Middle frontal gyrus (tissue), 1 donor: Measurements from ENCODE around the gene DVL1.

Source experiments
- DNase-seq: peaks from one replicate; pipeline ENCODE4 v3.0.0-alpha.2; 2015; ENCODE audit warnings: low spot score; ENCODE audit errors: extremely low spot score

Gene DVL1

DNA sequence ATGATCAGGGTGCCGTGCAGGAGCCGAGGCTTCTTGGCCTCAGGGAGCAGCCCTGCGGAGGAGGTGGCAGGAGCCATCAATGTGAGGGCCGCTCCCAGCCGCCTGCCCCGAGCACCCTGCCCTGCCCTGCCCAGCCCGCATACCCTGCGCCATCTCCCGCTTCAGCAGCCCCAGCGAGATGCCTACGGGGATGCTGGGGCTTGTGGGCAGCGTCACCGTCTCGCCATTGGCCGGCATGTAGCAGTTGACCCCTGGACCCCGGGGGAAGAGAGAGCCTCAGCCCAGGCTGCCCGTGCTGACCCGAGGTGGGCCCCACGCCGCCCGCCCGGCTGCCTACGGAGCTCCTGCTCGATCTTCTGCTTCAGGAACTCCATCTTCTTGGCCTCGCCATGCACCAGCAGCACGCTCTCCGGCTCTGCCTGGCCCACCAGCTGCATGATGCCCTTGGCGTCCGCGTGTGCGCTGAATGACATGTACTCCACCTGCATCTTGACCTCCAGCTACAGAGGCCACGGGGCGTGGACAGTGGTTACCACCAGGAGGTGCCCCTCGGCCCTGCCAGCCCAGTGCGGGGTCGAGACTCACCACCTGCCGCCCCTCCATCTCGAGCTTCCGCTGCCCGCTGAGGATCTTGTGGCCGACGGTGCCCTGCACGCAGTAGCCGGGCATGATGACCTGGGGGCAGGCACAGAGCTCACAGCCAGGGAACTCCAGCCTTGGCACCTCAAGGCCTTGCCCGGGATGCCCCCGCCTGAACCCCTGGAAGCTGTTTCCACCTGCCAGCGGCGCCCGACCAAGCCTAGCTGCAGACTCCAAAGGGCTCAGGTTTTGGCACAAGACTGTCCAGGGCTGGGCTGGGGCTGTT is 36.5 kb downstream of the DVL1 start:
- DNase-seq, result no peak

DNA sequence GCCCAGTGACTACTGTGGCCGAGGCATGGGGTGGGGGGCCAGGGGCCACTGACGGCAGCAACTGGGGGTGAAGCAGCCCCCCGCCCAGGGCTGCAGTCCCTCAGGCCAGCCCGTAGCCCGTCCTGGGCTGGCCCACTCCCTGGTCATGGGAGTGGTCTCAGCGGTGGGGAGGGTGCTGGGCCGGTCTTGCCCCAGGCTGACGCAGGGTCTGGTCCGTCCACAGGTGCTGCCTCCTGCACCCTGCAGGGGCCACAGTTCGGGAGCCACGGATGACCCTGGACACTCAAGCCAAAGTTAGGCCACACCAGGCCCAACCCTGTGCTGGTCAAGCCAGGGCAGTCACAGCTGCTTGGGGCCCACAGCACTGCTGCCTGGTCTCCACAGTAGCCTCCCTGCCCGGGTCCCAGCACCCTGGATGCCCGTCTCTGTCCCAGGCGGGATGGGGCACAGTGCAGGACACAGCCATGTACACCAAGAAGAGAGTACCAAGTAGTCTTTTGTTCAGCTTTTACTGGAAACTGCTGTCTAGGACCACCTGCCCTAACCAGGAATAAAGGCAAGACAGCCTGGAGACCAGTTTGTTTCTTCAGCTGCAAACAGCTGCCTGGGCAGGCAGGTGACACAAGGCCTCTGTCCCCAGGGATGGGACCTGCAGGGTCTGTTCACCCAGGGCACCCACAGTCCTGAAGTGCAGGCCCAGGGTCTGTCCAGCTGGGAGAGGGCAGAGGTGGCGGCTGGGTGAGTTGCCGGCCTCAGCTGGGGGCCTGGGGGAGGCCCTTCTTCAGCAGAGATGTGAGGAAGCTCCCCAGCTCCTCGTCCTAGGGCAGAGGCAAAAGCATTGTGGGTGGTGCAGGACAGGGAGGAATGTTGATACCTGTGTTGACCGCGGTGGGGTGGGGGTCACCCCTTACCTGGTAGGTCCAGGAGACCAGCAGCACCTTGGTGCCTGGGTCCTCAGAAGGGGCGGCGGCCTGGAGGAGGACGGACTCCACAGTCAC is 37.8 kb downstream of the DVL1 start:
- DNase-seq, result no peak

DNA sequence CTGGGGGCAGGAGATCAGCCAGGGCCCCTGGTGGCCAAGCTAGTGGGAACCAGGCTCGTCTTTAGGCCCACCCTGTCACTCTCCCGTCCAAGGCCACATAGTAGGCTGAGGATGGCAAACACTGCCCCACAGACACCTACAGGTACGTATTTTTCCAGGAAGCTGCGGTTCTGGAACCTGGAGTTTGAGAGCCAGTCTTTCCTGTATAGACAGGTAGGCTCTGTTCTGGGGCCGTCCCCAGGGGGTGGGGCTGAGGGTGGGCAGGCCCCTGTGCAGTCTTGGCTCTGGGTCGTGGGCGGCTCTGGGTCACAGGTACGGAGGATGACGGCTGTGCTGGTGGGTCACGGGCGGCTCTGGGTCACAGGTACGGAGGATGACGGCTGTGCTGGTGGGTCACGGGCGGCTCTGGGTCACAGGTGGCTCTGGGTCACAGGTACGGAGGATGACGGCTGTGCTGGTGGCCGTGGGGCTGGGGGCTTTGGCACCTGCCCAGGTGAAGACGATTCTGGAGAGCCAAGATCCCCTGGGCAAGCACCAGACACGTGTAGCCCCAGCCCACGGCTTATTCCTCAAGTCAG is 38.7 kb downstream of the DVL1 start:
- no peak for DNase-seq

DNA sequence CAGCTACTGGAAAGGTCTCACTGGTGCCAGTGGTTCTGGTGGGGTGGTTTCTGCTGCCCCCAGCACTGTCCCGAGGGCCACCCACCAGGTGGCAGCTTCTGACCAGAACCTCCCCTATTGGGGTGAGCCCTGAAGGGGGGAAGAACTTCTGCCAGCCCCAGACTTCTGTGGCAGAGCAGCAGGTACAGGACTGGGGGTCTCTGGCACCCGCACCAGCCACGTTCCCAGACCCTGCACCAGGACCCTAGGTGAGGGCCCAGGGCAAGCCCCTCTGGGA is 39.2 kb downstream of the DVL1 start:
- DNase-seq, result no peak

DNA sequence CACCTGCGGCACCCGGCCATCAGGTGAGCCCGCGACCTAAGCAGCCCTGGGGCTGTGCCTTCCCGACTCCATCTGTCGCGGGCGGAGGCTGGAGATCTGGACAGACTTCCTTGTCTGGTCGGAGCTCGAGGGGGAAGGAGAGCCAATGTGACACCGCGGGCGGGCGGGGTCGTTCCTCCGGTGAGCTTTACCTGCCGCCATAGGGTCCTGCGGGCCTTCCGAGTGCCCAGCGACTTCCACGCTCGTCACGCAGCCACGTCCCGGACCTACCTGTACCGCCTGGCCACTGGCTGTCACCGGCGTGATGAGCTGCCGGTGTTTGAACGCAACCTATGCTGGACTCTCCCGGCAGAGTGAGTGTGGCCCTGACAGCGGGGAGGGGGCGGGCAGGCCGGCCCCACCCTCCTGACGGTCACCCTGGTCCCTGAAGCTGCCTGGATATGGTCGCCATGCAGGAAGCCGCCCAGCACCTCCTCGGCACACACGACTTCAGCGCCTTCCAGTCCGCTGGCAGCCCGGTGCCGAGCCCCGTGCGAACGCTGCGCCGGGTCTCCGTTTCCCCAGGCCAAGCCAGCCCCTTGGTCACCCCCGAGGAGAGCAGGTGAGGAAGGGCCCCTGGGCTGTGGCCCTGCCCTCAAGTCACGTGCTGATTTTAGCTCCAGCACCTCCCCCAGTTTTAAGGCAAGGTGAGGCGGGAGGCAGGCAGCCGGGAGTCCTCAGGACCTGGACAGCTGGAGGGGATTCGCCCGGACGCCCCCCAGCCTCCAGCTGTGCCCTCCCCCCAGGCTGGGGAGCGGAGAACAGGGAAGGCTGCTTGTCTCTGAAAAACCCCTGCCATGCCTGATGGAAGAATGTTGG is 39.7 kb downstream of the DVL1 start:
- DNase-seq, result no peak

DNA sequence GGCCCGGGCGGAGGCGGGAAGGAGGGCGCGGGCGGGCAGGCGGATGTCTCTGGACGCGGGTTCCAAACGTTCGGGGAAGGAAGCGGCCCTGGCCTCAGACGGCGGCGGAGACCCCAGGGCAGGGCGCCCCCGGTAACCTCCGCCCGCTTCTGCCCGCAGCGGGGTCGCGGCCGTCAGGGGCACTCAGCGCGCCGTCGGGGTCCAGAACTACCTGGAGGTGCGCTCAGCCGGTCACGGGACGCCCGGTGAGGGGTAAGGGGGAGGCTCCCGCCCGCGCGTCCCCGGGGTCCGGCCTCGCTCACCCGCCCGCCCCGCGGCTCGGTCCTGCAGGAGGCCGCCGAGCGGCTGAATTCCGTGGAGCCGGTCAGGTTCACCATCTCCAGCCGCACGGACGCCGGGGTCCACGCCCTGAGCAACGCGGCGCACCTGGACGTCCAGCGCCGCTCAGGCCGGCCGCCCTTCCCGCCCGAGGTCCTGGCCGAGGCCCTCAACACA is 40.4 kb downstream of the DVL1 start:
- DNase-seq, result no peak

DNA sequence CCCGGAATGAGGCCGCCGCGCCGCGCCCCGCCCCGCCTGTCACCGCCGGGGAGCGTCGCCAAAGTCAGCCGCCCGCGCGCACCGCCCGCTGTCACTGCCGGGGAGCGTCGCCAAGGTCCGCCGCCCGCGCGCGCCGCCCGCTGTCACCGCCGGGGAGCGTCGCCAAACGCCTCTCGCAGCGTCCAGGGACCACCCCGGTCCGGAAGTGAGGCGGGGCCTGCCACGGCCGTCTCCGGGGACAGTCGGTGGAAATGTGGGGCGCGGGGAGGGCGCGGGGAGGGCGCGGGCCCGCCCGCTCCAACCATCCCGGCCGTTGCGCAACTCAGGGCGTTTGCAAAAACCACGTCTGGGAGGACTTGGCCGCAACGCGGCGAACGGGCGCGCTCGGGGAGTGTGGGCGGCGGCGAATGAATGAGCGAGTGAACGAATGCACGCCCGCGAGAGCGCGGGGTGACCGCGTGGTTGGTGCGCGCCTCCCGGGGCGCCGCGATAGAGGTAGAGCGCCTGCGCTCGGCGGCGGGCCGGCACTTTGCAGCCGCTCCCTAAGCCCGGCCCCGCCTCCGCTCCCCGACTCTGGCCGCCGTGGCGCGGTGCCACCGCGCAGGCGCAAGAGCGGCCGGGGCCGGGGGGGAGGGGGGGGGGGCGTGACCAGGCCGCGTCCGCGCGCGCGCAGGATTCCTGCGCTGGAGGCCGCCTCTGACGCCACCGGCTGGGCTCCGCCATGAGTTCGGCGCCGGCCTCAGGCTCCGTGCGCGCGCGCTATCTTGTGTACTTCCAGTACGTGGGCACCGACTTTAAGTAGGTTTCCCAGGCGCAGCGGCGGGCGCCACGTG is 41.1 kb downstream of the DVL1 start, which contains the start of the genes ACAP3 and PUSL1:
Gene ACAP3 (minus strand): TSS at position 8 of the 833 bp plus-strand sequence. CDS start 115 bp downstream, outside the sequence.
Gene PUSL1 (plus strand): TSS at position 675 of the 833 bp plus-strand sequence. CDS start 47 bp downstream, at position 722.
- peak; percentile 87 for DNase-seq

DNA sequence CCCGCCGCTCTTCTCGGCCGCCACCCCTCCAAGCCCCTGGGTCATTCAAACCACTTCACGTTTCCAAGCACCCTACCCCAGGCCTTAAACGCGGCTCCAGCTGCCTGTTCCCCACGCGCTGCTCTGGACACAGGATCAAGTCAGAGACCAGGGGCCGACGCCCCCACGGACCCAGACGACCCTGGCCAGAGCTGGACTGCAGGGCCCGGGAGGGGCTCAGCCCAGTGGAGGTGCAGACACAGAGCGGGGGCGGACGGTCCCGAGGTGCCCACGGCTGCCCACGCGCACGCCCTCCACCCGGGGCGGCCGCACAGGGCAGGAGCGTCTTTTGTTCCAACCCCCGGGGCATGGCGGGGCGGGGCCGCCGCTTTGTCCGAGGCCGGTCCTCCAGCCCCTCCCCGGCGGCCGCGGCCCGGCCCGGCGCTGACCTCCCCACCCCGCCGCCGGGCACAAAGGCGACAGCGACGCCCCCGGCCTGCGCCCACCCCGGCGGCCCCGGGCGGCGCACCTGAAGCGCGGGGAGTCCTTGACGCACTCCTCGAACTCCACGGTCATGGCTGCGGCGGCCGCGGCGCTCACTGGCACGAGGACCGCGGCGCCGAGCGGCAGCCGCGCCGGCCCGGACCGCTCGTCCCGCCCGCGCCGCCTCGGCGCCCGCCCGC is 41.8 kb downstream of the DVL1 start:
- DNase-seq, result no peak

DNA sequence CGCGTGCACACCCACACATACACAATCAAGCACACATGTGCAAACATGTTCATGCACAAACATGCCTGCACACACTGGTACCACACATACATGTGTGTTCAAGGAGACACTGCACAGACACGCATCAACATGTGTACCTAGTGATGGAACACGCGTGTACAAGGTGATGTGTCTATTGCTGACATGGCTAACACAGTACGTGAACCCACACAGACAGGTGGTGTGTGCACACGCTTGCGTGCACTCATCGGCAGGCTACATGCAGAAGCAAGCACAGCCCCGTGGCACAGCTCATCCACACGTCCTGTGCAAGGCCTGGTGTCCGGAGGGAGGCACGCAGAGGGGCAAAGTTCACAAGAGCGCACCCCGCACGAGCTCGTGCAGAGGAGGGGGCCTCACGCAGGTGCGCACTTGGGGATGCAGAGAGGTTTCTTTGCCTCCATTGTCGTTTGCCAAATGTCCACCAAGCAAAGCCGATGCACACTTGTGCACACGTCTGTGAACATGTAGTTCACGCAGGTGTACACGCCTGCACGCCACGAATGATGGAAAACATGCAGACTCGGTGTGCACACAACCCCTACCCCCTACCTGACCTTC is 42.5 kb downstream of the DVL1 start:
- no peak for DNase-seq

DNA sequence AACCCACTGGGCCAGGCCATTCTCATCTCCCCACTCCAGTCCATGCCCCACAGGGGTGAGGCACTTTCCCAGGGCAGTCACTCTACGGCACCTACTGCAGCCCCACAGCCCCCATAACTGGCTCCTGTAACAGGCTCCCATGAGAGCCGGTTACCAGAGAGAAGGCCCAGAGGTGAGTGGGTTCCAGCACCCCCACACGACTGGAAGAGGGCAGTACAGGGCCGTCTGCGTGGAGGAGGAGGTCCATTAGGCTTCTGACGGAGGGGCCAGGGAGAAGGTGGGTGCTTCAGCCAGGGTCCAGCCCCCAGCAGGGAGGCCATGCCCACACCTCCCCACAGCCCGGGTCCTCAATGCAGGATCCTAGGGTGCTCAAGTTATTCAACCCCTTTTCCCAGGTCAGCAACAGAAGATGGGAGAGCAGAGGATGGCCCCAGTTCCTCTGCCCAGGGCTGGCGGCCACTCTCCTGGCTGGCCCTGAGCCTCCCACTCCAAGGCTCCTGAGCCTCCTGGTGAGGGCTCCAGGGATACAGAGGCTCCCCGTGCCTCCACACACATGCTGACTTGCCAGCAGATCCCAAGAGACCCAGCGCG is 43.1 kb downstream of the DVL1 start:
- no peak for DNase-seq

DNA sequence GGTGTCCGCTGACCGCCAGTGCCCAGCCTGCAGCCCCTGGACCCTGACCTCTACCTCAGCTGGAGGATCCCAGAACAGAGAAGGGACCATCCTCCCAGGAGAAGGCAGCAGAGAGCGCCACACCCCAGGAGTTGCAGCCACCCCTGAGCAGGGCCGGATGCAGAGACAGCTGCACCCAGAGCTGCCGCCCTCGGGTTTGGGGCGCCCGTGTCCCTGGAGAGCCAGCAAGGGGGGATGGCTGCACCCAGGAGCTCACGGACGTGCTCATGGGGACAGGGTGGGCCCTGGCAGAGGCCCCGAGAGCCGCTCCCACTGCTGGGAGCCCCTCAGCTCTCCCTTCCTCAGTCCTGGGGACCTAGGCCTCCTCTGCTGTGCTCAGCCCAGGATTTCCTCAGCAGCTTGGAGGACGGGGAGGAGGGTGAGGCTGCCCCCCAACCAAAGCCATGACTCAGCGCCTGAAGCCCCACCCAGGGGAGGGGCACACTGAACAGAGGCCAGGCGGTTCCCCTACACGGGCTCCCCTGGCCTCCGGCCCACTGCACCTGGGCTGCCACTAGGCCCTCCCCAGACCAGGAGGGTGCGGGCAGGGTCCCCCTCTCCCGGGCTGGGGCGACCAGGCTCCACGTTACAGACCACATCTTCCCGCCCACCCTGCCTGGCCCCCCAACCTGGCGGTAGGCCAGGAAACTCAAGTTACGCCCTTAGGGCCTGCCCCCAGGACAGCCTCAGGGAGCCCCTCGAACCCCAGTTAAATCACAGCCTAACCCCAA is 43.7 kb downstream of the DVL1 start:
- DNase-seq, result no peak

DNA sequence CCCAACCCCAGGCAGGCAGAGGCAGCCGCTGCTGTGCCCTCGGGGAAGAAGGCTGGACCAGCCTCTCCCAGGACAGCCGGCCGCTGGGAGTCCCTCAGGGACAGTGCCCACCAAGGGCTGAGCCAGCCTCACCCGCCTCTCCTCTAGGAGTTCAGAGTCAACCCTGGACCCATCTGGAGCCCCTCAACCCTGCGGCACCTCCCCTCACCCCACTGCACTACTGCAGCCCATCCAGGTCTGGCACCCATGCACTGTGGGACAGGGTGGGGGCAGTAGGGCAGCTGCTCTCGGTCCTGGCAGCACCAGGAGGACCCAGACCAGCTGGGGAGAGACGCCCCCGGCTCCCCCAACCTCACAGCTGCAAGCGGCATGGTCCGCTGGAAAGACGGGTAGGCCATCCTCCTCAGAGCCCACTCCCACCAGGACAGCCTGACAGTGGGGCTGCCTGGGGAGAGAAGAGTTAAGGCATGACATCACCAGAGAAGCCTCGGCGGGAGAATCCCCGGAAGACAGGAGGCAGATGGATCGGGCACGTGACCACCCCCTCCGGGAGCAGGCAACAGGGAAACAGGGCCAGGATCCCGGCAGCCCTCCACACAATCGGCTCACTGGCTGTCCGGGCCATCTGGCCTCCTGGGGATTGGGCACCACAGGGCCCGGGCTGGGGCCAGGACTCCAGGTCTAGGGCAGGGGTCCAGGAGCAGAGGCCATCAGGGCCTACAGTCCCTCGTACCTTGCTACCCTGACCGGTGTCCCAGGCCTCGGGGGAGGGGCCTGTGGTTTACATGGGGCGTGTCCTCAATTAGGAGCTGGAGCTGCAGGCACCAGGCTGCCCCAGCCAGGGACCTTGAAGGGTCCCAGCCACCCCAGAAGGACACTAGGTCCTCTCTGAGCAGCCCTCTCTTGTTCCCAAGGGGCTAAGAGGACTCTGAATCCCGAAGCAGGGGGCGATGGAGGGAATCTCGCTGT is 44.6 kb downstream of the DVL1 start:
- DNase-seq, result peak; percentile 88

DNA sequence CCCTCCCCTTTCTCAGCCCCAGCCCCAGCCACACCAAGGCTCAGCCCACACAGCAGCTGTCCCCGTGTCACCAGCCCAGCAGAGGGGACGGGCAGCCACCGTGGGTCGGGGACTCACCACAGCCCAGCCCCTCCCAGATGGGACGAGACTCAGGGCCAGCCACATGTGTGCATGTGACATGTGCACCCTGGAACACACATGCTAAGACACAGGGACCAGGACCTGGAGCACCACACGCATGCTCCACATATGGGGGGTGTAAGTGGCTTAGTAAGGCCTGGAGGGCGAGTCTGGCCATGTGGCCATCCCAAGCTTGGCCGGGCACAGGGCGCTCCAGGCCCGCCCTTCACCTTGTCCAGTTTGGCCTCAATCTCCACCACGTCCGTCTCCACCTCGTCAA is 45.5 kb downstream of the DVL1 start:
- DNase-seq, result no peak

DNA sequence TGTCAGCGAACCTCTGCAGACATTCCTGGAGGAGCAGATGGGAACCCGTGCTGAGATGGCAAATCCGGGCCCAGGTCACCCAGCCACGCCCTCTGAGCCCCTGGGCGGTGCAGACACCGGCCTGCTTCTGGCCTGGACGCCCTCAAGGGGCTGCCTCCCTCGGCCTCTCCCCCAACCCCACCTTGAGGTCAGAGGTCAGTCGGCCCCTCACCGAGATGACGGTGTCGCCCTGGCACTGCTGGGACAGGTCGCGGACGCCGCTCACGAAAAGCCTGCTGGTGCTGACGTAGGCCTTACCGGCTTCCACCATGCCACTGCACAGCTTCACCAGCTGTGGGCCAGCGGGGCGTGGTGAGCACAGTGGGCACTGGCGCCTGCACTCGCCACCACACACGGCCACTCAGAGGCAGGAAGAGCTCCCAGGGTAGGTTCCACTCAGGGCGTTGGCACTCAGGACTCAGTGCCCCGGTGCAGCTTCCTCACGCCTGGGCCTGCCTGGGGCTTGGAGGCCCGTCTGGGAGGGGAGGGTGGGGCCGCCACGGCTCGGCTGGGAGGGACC is 46.2 kb downstream of the DVL1 start:
- no peak for DNase-seq

DNA sequence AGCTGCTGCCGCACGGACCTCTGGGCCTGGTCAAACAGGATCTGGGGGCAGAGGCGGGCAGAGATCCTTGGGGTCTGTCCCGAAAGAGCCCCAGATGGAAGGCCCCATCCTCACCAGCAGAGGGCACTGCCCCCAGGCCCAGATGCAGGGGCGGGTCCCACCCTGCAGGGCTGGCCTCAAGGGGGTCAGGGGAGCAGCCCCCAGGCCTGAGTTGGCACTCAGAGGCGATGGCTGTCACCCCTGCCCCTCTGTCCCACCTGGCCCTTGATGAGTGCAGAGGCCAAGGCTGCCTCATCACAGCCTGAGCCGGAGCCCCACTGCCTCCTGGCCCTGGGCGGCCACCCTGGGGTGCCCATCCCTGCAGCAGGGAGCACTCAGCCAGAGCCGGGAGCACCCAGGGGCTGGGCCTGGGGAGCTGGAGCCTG is 47.2 kb downstream of the DVL1 start:
- DNase-seq, result no peak

DNA sequence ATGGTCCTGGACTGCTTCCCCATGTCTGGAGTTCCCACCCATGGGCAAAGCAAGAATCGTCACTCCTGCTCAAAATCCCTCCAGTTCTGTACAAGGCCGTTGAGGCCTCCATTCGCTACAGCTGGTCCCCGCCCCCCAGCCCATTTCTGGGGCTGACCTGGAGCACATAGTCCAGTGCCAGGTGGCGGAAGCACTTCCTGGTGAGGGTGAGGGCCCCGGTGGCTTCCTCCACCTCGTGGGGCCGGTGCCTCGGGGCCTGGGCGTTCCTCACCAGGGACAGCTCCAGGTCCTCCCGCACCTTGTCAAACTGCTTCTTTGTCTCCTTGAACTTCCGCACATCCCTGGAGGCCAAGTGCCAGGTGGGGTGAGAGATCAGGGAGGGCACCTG is 48.9 kb downstream of the DVL1 start:
- DNase-seq, result no peak
